ENCODE results near the gene SERPINE2. TPM values are rescaled to one million over a fixed set of nuclear protein-coding genes. Genes with fewer than 3 reads are reported as not detected.

SERPINE2 gene
- total and polyA plus RNA-seq, 8 donors, result 1.8 to 27.4 (median 11.2) TPM; not detected in 1

- intact Hi-C loops (cut with DNase I; ENCODE audit: low total_unique reads), result no loop called here
- Histone ChIP-seq H3K27ac (no peak overlapping the region), H3K36me3 (no peaks in the 10 kb centered on the region), H3K9me3 (no peaks in the 10 kb centered on the region), H3K4me3 (no peak overlapping the region), H3K4me1 (no peaks in the 10 kb centered on the region), H3K27me3 (no peaks in the 10 kb centered on the region)
- no peak for TF ChIP-seq EP300 (IDR thresholded peaks at IDR 0.05)
- TF ChIP-seq, protein P1, sequence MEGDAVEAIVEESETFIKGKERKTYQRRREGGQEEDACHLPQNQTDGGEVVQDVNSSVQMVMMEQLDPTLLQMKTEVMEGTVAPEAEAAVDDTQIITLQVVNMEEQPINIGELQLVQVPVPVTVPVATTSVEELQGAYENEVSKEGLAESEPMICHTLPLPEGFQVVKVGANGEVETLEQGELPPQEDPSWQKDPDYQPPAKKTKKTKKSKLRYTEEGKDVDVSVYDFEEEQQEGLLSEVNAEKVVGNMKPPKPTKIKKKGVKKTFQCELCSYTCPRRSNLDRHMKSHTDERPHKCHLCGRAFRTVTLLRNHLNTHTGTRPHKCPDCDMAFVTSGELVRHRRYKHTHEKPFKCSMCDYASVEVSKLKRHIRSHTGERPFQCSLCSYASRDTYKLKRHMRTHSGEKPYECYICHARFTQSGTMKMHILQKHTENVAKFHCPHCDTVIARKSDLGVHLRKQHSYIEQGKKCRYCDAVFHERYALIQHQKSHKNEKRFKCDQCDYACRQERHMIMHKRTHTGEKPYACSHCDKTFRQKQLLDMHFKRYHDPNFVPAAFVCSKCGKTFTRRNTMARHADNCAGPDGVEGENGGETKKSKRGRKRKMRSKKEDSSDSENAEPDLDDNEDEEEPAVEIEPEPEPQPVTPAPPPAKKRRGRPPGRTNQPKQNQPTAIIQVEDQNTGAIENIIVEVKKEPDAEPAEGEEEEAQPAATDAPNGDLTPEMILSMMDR (IDR thresholded peaks at IDR 0.05), result no peak
- no peak for TF ChIP-seq POLR2A (IDR thresholded peaks at IDR 0.05)
- TF ChIP-seq POLR2AphosphoS5 (IDR thresholded peaks at IDR 0.05), result no peak
- no peak for DNase-seq
- 38 to 57% (median 47%) methylated on average over 1 of the region's 1 CpG for WGBS, 5 donors
Measured at GRCh38 chr2:223981241-223981640, 57.8 kb downstream of the SERPINE2 start.

GRCh38 chr2:223980803-223981202 is 58.3 kb downstream of the SERPINE2 start:
- intact Hi-C loops (cut with DNase I; ENCODE audit: low total_unique reads), result no loop called here
- Histone ChIP-seq H3K4me3 (no peak overlapping the region), H3K27me3 (no peaks in the 10 kb centered on the region), H3K9me3 (no peaks in the 10 kb centered on the region), H3K4me1 (no peaks in the 10 kb centered on the region), H3K36me3 (no peaks in the 10 kb centered on the region), H3K27ac (no peak overlapping the region)
- TF ChIP-seq POLR2AphosphoS5 (IDR thresholded peaks at IDR 0.05) (no peak), EP300 (IDR thresholded peaks at IDR 0.05) (no peak), POLR2A (IDR thresholded peaks at IDR 0.05) (no peak)
- 90 to 98% (median 91%) methylated on average over 4 of the region's 4 CpGs for WGBS, 5 donors
- DNase-seq, result no peak

DNA sequence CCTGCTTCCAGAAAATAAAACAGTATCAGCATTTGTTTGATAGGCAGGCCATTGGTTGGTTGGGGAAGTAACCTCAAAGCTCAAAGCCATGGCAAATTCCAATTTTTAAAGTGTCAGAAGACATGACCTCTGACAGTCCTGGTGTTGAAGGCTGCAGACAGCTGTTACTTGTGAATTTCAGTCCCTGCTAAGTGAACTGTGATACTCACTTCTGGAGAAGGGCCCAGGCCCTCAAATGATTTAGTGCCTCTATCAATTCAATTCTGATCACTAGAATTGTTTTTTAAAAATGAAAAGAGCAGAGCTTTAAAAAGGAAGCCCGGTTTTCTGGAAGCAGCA is 58.7 kb downstream of the SERPINE2 start:
- WGBS, 5 donors, result 80 to 92% (median 85%) methylated on average over 1 of the region's 1 CpG

GRCh38 chr2:223979730-223980396 is 59.2 kb downstream of the SERPINE2 start:
- Histone ChIP-seq H3K27ac (no peak overlapping the region), H3K27me3 (no peaks in the 10 kb centered on the region), H3K4me3 (no peak overlapping the region), H3K9me3 (no peaks in the 10 kb centered on the region), H3K36me3 (no peaks in the 10 kb centered on the region), H3K4me1 (no peaks in the 10 kb centered on the region)
- WGBS, 5 donors, result 65 to 79% (median 67%) methylated on average over 2 of the region's 2 CpGs
- DNase-seq, result no peak
- intact Hi-C loops (cut with DNase I; ENCODE audit: low total_unique reads), result no loop called here
- TF ChIP-seq EP300 (IDR thresholded peaks at IDR 0.05), result no peak
- TF ChIP-seq POLR2A (IDR thresholded peaks at IDR 0.05), result no peak
- TF ChIP-seq, protein P1 (IDR thresholded peaks at IDR 0.05), result no peak
- TF ChIP-seq POLR2AphosphoS5 (IDR thresholded peaks at IDR 0.05), result no peak

More for the DNA sequence above, 58.7 kb downstream of the SERPINE2 start:
- Histone ChIP-seq H3K4me3 (no peak overlapping the region), H3K27me3 (no peaks in the 10 kb centered on the region), H3K9me3 (no peaks in the 10 kb centered on the region), H3K4me1 (no peaks in the 10 kb centered on the region), H3K36me3 (no peaks in the 10 kb centered on the region), H3K27ac (no peak overlapping the region)
- TF ChIP-seq, protein P1 (IDR thresholded peaks at IDR 0.05), result no peak
- intact Hi-C loops (cut with DNase I; ENCODE audit: low total_unique reads), result no loop called here
- no peak for DNase-seq

- Histone ChIP-seq H3K9me3 (no peaks in the 10 kb centered on the region), H3K27ac (no peak overlapping the region), H3K27me3 (no peaks in the 10 kb centered on the region), H3K4me3 (no peak overlapping the region), H3K36me3 (no peaks in the 10 kb centered on the region), H3K4me1 (no peaks in the 10 kb centered on the region)
- intact Hi-C loops (cut with DNase I; ENCODE audit: low total_unique reads), result no loop called here
- DNase-seq, result no peak
- 87 to 92% (median 91%) methylated on average over 4 of the region's 4 CpGs for WGBS, 5 donors
- no peak for TF ChIP-seq EP300 (IDR thresholded peaks at IDR 0.05)
- TF ChIP-seq POLR2AphosphoS5 (IDR thresholded peaks at IDR 0.05), result no peak
- TF ChIP-seq, protein P1 (IDR thresholded peaks at IDR 0.05), result no peak
- no peak for TF ChIP-seq POLR2A (IDR thresholded peaks at IDR 0.05)
Measured at GRCh38 chr2:223978451-223978850, 60.6 kb downstream of the SERPINE2 start.

Data from stomach (tissue), 9 donors.